Measurements from ENCODE around the gene EIF2B5. TPM values are rescaled to one million over a fixed set of nuclear protein-coding genes. Genes with fewer than 3 reads are reported as not detected.
A peak's percentile ranks its signal among the peaks of the same experiment; 100 is the strongest.

The EIF2B5 gene
- polyA plus RNA-seq, 3 donors, result 22.7 to 50.0 (median 24.1) TPM

- no peaks in the 10 kb centered on the region for H3K4me1 Mint-ChIP-seq
- Histone ChIP-seq H3K9ac (ENCODE audit: insufficient read depth, low read length, poor library complexity, severe bottlenecking) (no peak overlapping the region), H3K4me2 (replicated peaks; ENCODE audit: extremely low read depth, low read length, poor library complexity, severe bottlenecking) (no peak overlapping the region), H3K27ac (ENCODE audit: low read depth in 1 of 2, low read length in 2 of 2) (no peak overlapping the region), H3K79me2 (ENCODE audit: insufficient read depth, low read length) (no peaks in the 10 kb centered on the region), H2AFZ (ENCODE audit: insufficient read depth, low read depth, low read length, poor library complexity, severe bottlenecking) (no peak overlapping the region), H3K9me3 (replicated peaks in 1 of 2; ENCODE audit: control insufficient read depth in 1 of 2, insufficient read depth in 1 of 2, low read length in 2 of 2) (no peaks in the 10 kb centered on the region), H3K27me3 (ENCODE audit: control insufficient read depth in 2 of 2, insufficient read depth in 2 of 2, low read length in 2 of 2) (no peaks in the 10 kb centered on the region), H3K36me3 (replicated peaks in 1 of 2; ENCODE audit: control insufficient read depth in 1 of 2, insufficient read depth in 2 of 2, low read length in 2 of 2) (peaks cover 81 to 93% of the 10 kb centered on the region in 2 donors), H4K20me1 (ENCODE audit: insufficient read depth, low read length) (peaks cover 15% of the 10 kb centered on the region), H3K4me3 (replicated peaks in 1 of 3; ENCODE audit: low read depth in 2 of 3, low read length in 3 of 3) (no peak overlapping the region), H3K4me1 (ENCODE audit: control insufficient read depth in 1 of 2, insufficient read depth in 2 of 2, low read length in 2 of 2) (no peaks in the 10 kb centered on the region)
- H3K27me3 Mint-ChIP-seq (ENCODE audit: low read depth in 3 of 3), result peaks cover 0 to 3% (median 3%) of the 10 kb centered on the region in 3 donors
- H3K27ac Mint-ChIP-seq, result peak overlapping the region in 3 of 7 donors; percentile 46 to 66 (median 57)
- DNase-seq, result no peak
- intact Hi-C loops (cut with micrococcal nuclease), result no loop called here
- peaks cover 77 to 86% of the 10 kb centered on the region in 2 donors for H3K36me3 Mint-ChIP-seq
- no peak for TF ChIP-seq CTCF (IDR thresholded peaks at IDR 0.05)
- WGBS (ENCODE audit: insufficient coverage), result 100% methylated on average over 1 of the region's 9 CpGs
- H3K9me3 Mint-ChIP-seq, result no peaks in the 10 kb centered on the region
- H3K4me3 Mint-ChIP-seq, result no peak overlapping the region
These were observed 33.4 kb downstream of the EIF2B5 start for GRCh38 chr3:184168363-184169120.

GRCh38 chr3:184169896-184170875 lies 35.0 kb downstream of the EIF2B5 start:
- TF ChIP-seq CTCF (IDR thresholded peaks at IDR 0.05), result no peak
- Histone ChIP-seq H3K27me3 (ENCODE audit: control insufficient read depth in 2 of 2, insufficient read depth in 2 of 2, low read length in 2 of 2) (no peaks in the 10 kb centered on the region), H3K4me2 (replicated peaks; ENCODE audit: extremely low read depth, low read length, poor library complexity, severe bottlenecking) (no peak overlapping the region), H3K9ac (ENCODE audit: insufficient read depth, low read length, poor library complexity, severe bottlenecking) (no peak overlapping the region), H3K4me3 (replicated peaks in 1 of 3; ENCODE audit: low read depth in 2 of 3, low read length in 3 of 3) (no peak overlapping the region), H3K36me3 (replicated peaks in 1 of 2; ENCODE audit: control insufficient read depth in 1 of 2, insufficient read depth in 2 of 2, low read length in 2 of 2) (peaks cover 65 to 77% of the 10 kb centered on the region in 2 donors), H3K9me3 (replicated peaks in 1 of 2; ENCODE audit: control insufficient read depth in 1 of 2, insufficient read depth in 1 of 2, low read length in 2 of 2) (no peaks in the 10 kb centered on the region), H2AFZ (ENCODE audit: insufficient read depth, low read depth, low read length, poor library complexity, severe bottlenecking) (no peak overlapping the region), H4K20me1 (ENCODE audit: insufficient read depth, low read length) (no peaks in the 10 kb centered on the region), H3K4me1 (ENCODE audit: control insufficient read depth in 1 of 2, insufficient read depth in 2 of 2, low read length in 2 of 2) (peaks cover 3 to 6% of the 10 kb centered on the region in 2 donors), H3K79me2 (ENCODE audit: insufficient read depth, low read length) (peaks cover 6% of the 10 kb centered on the region), H3K27ac (ENCODE audit: low read depth in 1 of 2, low read length in 2 of 2) (no peak overlapping the region)
- H3K9me3 Mint-ChIP-seq, result no peaks in the 10 kb centered on the region
- intact Hi-C loops (cut with micrococcal nuclease), result loop anchor here (5.0 kb wide), 2 partner anchors 38 to 127 kb away; partner anchors contain the start of gene PSMD2 (in 1 of the 2)
- DNase-seq, result no peak
- no peak overlapping the region for H3K4me3 Mint-ChIP-seq
- no peak overlapping the region for H3K27ac Mint-ChIP-seq
- H3K4me1 Mint-ChIP-seq, result peaks cover 4% of the 10 kb centered on the region
- H3K27me3 Mint-ChIP-seq (ENCODE audit: low read depth in 3 of 3), result peaks cover 0 to 3% (median 3%) of the 10 kb centered on the region in 3 donors
- WGBS (ENCODE audit: insufficient coverage), result 98% methylated on average over 29 of the region's 66 CpGs
- peaks cover 61 to 70% of the 10 kb centered on the region in 2 donors for H3K36me3 Mint-ChIP-seq
